ENCODE data around the gene GIMAP8.
"Not testable (repeated sequence)": the region's sequence is repeated elsewhere in the genome, so short reads cannot be mapped to it uniquely, and the experiment has no call there.

Gene GIMAP8

GRCh38 chr7:150441524-150441923, 8.9 kb upstream of the GIMAP8 start:
- DNase-seq, result no peak

- DNase-seq, result no peak
Observed at GRCh38 chr7:150442811-150443210, 7.6 kb upstream of the GIMAP8 start.

DNA sequence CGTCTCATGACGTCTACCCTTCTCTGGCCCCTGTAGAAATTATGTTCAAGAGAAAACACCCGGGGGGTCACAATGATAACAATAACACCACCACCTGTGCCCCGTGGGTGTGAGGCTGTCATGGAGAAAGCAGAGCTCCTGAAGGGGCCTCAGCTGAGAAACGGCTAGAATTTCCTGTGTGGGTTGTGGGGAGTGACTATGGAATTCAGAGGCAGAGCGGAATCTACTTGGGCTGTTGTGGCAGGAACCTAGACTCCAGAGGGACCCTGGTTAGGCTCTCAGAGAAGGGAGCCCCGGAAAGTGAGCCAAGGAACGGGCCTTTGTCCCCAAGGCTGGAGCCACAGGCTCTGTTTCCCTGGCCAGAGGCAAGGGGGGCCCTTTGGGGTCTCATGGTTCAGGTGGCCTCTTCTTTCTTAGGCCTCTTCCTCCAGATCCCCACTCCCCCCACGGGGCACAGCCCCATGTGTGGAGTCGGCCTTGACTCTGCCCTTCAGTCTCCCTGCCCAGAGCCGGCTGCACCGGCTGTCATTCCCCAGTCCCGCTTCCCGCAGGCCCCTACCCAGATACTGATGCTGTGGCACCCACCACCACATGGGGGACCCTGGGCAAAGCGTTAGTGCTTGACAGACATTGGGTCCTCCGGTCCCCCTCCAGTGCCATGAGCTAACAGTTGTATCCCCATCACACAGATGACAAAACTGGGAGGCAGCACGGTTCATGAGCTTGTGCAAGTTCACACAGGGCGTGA, 6.5 kb upstream of the GIMAP8 start:
- no peak for DNase-seq

- DNase-seq, result no peak
Observed at GRCh38 chr7:150444674-150445365, 5.6 kb upstream of the GIMAP8 start.

DNA sequence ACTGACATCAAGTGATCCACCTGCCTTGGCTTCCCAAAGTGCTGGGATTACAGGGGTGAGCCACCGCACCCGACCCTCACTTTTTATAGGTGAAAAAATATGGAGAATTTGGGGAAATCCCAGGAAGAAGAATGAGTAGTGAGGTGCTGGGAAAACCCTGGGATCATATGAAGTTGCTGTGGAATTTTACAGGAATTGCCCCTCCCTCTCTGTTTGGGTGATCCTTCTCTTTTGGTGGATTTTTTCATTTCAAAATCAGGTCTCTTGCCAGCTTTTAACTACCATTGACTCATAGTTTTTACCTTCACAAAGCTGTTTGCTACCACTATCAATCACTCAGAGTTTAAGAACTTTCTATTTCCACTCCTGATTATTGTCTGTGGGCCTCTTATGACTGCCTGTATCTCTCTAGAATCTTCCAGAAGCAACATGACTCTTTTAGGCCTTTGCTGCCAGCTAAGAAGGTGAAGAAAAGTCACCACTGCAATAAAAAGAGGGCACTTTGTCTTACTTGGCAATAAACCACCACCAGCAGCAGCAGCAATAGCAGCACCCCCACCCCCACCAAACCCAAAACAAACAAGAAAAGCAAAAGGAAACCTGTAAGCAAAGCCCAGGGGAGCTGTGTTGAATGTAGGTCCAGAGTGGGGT, 4.0 kb upstream of the GIMAP8 start:
- no peak for DNase-seq

- DNase-seq, result no peak
Observed at GRCh38 chr7:150447966-150448788, 2.3 kb upstream of the GIMAP8 start.

GRCh38 chr7:150448789-150449147, 1.7 kb upstream of the GIMAP8 start:
- DNase-seq, result no peak

DNA sequence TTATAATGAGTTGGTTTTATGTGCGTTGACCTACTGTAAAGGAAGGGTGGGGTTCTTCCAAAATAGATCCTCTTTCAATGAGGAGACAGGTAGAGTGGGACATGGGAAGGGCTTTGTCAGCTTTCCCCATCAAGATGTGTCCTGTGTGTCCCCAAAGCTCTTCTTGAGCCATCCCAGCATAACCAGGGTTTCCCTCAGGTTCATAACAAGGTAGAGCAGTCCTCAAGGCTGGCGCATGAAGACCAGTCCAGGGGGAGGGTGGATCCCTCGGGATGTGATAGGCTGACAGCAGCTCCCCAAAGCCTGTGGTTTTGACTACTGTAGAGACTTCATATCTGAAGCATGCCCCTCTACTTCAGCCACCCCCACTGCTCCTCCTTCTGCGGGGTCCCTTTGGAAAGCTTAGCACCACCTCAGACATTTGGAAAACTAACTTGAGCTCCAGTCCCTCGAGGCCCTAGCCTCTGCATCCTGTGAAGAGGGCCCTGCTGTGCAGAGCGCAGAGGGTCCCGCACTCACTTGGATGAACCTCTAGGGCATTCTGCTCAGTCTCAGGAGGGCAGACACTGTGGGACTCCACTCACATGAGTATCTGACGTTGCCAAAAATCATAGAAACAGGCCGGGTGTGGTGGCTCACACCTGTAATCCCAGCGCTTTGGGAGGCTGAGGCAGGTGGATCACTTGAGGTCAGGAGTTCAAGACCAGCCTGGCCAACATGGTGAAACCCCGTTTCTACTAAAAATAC, 1.1 kb upstream of the GIMAP8 start:
- DNase-seq, result no peak

GRCh38 chr7:150451097-150451793, 815 bp downstream of the GIMAP8 start:
- no peak for DNase-seq

DNA sequence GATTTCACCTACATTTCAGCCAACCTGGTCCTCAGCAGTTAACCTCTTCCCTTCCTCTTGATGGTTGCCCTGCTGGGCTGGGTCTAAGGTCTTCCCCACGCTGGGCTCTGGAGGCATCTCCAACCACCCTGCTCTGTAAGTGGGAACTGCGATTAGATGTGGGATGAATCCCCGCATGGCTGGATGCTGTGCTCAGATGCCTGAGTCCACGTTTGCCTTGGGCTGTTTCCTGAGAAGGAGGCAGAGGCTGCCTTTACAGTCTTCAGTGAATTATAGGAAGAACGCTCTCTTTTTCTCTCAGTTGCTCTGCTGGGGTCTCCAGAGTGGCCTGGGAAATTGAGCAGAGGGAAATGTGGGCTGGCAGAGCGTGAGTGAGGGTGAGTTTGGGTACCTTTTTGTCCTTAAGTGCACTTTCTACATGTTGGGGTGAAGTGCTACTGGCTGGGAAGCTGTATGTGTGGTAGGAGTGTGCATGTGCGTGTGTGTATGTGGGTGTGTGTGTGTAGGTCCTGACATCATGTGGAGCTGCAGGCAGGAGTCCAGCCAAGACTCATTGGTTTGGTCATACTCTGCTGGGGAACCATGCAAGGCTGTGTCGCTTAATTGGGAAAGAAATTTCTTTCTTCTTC, 1.5 kb downstream of the GIMAP8 start:
- DNase-seq, result no peak

GRCh38 chr7:150453181-150453580, 2.8 kb downstream of the GIMAP8 start:
- no peak for DNase-seq

- DNase-seq, result no peak
Observed at GRCh38 chr7:150453892-150454291, 3.5 kb downstream of the GIMAP8 start.

DNA sequence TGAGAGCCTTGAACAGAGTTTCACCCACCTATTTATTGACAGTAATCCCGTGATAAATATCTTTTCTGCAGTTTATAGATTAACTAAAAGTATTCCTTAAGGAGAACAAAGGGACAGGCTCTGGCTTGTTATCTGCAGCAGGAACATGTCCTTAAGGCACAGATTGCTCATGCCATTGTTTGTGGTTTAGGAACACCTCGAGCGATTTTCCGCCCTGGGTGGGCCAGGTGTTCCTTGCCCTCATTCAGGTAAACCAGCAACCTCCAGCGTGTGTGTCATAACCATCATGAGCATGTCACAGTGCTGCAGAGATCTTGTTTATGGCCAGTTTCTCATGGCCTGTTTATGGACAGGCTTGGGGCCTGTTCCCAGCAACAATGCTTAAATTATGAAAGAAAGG, 6.6 kb downstream of the GIMAP8 start:
- DNase-seq, result not testable (repeated sequence)

DNA sequence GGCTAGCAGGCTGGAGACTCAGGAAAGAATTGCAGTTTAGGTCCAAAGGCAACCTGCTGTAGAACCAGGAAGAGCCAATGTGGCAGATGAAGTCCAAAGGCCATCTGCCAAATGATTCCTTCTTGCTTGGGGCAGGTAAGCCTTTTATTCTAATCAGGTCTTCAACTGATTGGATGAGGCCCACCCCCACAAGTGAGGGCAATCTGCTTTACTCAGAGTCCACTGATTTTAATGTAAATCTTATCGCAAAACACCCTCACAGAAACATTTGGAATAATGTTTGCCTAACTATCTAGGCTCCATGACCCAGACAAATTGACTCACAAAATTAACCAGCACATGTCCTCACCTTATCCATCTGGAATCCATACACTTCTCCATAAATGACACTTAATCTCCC, 7.8 kb downstream of the GIMAP8 start:
- no peak for DNase-seq

DNA sequence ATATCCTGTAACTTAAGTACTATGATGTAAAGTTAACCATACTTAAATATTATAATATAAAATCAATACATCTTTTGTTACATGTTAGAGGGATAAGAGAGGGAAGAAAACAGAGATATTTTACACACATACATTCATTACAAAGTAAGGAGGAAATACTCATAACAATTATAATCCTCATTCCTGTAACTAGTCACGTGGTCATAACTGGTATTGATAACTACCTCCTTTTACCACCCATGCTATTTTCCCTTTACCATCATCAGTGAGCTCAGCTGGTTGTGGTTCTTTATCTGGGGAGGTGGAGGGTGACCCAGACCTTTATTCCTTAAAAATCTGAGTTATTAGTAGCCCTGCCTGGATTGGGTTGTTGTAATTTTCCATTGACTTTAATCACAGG, 8.3 kb downstream of the GIMAP8 start:
- no peak for DNase-seq

GRCh38 chr7:150461520-150461919, 11.1 kb downstream of the GIMAP8 start:
- DNase-seq, result no peak

DNA sequence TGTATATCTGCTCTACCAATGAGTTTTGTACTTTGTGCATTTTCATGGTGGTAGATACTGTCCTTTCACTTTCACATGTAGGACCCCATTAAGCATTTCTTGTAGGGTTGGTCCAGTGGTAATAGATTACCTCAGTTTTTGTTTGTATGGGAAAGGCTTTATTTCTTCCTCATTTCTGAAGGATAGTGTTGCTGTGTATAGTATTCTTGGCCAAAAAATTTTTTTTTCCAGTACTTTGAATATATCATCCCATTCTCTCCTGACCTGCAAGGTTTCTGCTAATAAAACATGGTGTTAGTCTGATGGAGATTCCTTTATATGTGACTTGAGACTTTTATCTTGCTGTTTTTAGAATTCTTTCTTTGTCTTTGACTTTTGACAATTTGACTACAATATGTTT, 12.0 kb downstream of the GIMAP8 start:
- no peak for DNase-seq

GRCh38 chr7:150463461-150463860, 13.0 kb downstream of the GIMAP8 start:
- no peak for DNase-seq

DNA sequence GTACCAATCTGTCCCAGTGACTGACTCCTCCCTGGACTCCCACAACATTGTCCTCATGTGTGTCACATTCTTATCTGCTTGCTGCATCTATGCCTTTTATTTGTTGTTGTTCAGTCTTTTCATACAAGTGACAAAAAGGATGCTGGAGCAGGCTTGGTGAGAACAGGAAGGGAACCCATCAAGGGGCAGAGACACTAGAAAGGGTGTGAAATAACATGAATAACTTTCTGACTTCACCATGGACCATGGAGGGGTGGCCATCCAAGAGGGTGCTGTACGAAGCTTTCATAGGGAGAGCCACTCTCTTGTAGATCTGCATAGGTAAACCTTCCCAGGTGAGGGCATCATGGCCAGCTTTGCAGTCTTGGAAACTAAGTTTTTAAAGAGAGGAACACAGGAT, 14.5 kb downstream of the GIMAP8 start:
- DNase-seq, result no peak

DNA sequence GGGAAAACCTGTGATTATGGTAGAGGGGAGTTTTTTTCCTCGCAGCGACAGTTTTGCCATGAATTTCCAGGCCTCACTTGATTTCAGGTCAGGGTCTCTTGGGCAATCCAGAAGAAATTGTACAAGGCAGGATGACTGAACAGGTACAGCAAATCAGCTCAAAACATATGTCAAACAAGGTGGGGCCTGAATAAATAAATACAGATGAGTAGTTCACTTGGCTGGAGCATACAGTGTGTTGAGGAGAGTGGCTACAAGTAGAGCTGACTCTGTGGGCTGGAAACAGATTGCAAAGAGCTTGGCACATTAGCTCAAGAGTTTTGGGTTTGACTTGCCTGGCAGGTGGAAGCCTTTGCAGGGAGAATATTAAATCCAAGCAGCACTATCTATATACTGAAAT, 15.0 kb downstream of the GIMAP8 start:
- no peak for DNase-seq

DNA sequence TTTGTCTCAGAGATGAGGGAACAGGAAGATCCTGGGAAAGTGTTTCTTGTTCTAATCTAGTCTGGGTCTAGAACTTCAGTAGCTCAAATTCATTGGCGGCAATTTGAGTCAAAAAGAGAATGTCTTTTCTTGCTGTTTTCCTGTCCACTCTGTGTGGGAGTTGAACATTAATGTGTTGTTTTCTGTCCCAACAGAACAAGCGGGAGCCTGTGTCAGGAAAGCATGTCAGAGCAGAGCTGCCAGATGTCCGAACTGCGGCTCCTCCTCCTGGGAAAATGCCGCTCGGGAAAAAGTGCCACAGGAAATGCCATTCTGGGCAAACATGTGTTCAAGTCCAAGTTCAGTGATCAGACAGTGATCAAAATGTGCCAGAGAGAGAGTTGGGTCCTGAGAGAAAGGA, 16.0 kb downstream of the GIMAP8 start:
- no peak for DNase-seq

DNA sequence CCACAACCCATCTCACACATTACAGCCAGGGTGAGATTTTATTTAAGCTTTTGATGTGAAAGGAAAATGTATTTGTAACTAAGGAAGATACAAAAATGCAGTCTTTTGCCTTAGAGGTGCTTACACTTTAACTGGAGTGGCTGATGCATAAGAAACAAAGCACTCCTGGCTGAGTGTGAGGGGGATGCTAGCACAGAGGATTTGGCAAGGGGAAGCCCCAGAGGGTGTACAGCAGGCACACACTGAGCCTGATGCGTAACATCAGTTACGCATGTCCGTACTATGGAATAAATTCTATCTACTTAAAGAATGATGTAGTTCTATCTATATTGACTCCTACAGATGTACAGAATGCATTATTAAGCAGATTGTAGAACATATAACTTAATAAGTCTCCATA, 17.8 kb downstream of the GIMAP8 start:
- no peak for DNase-seq

Measured in NCI-H187 treated with DMSO at 0.1 percent for 48 hours (cell line).